T-helper 9 cell (primary cell): ENCODE results near the gene EID1.

Experiments
- DNase-seq: peaks from one replicate; pipeline ENCODE4 v3.0.0-alpha.2; 2020

The EID1 gene

GRCh38 chr15:48913141-48913540, 35.2 kb downstream of the EID1 start:
- DNase-seq, result no peak

GRCh38 chr15:48914717-48915116, 36.8 kb downstream of the EID1 start:
- no peak for DNase-seq

GRCh38 chr15:48915861-48916260, 37.9 kb downstream of the EID1 start:
- DNase-seq, result no peak

- DNase-seq, result no peak
Measured at GRCh38 chr15:48916721-48917120, 38.8 kb downstream of the EID1 start.

GRCh38 chr15:48922046-48922445, 44.1 kb downstream of the EID1 start:
- no peak for DNase-seq

- DNase-seq, result no peak
Measured at GRCh38 chr15:48924528-48925393, 46.8 kb downstream of the EID1 start.

GRCh38 chr15:48925714-48926223, 47.8 kb downstream of the EID1 start:
- no peak for DNase-seq

- no peak for DNase-seq
Measured at GRCh38 chr15:48928877-48929538, 51.1 kb downstream of the EID1 start.

GRCh38 chr15:48929661-48930060, 51.7 kb downstream of the EID1 start:
- DNase-seq, result no peak
